ENCODE results near the gene CNTNAP2.

DNA sequence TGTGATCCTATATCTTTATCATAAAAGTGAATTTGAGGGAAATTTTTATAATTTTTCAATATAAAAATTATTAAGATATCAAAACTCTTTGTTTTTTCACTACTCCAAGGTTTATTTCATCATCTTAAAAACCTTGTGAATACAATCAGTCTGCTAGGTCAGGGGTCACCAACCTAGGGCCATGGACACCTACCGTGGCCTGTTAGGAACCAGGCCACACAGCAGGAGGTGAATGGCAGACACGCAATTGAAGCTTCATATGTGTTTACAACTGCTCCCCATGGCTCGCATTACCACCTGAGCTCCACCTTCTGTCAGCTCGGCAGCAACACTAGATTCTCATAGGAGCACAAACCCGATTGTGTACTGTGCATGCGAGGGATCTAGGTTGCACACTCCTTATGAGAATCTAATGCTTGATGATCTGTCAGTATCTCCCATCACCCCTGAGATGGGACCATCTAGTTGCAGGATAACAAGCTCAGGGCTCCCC, 2202.8 kb downstream of the CNTNAP2 start:
- TF ChIP-seq, protein P1, sequence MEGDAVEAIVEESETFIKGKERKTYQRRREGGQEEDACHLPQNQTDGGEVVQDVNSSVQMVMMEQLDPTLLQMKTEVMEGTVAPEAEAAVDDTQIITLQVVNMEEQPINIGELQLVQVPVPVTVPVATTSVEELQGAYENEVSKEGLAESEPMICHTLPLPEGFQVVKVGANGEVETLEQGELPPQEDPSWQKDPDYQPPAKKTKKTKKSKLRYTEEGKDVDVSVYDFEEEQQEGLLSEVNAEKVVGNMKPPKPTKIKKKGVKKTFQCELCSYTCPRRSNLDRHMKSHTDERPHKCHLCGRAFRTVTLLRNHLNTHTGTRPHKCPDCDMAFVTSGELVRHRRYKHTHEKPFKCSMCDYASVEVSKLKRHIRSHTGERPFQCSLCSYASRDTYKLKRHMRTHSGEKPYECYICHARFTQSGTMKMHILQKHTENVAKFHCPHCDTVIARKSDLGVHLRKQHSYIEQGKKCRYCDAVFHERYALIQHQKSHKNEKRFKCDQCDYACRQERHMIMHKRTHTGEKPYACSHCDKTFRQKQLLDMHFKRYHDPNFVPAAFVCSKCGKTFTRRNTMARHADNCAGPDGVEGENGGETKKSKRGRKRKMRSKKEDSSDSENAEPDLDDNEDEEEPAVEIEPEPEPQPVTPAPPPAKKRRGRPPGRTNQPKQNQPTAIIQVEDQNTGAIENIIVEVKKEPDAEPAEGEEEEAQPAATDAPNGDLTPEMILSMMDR (IDR thresholded peaks at IDR 0.05), result no peak
- TF ChIP-seq EP300 (IDR thresholded peaks at IDR 0.05), result no peak

All from tibial nerve (tissue), 4 donors.